K562 (cell line): ENCODE results near the gene HAUS2. TPM values are rescaled to one million over a fixed set of nuclear protein-coding genes. Genes with fewer than 3 reads are reported as not detected.

ENCODE experiments used
- BMI1 ChIP-seq: fragments of 150-350 bp; IDR thresholded peaks from 2 replicates; pipeline ENCODE4 v1.6.1; 2014; ENCODE audit warnings: low read length
- CREB5 ChIP-seq: fragments of 250-450 bp; sonication (Bioruptor Pico); IDR thresholded peaks from 2 replicates; pipeline ENCODE4 v1.5.0; 2020; ENCODE audit warnings: mild to moderate bottlenecking
- GMEB1 ChIP-seq: fragments of 250-450 bp; sonication (Bioruptor Pico); IDR thresholded peaks from 2 replicates; pipeline ENCODE4 v1.4.0; 2020; ENCODE audit warnings: mild to moderate bottlenecking
- HMGXB4 ChIP-seq: sonication (generic); formaldehyde crosslinking; IDR thresholded peaks from 2 replicates; pipeline ENCODE4 v1.8.1; 2023; ENCODE audit warnings: mild to moderate bottlenecking, missing genetic modification reagents
- LCOR ChIP-seq: sonication (generic); formaldehyde crosslinking; IDR thresholded peaks from 2 replicates; pipeline ENCODE4 v1.8.0; 2022; ENCODE audit warnings: mild to moderate bottlenecking, missing genetic modification reagents
- MEF2D ChIP-seq: conservative IDR thresholded peaks from 2 replicates; pipeline ENCODE4 v1.6.1; 2016; ENCODE audit warnings: low read depth, missing genetic modification characterization, missing compliant biosample characterization
- PBX2 ChIP-seq, 2 experiments: IDR thresholded peaks in 1 of 2; conservative IDR thresholded peaks in 1 of 2; 2 replicates each; pipeline ENCODE4 v1.6.1; 2016; ENCODE audit warnings: low read depth in 2 of 2, mild to moderate bottlenecking in 1 of 2, missing compliant biosample characterization in 1 of 2, missing genetic modification characterization in 1 of 2, moderate library complexity in 1 of 2
- PHB2 ChIP-seq: fragments of 450-650 bp; IDR thresholded peaks from 2 replicates; pipeline ENCODE4 v1.6.1; 2017; ENCODE audit warnings: low read depth
- RFX5 ChIP-seq: IDR thresholded peaks from 2 replicates; pipeline ENCODE4 v1.6.1; 2011; ENCODE audit warnings: low read depth, mild to moderate bottlenecking, improper control_type of control experiment, low read length
- WHSC1 ChIP-seq: IDR thresholded peaks from one replicate; pipeline ENCODE4 v1.6.1; 2012; ENCODE audit warnings: low read length, control low read depth, inconsistent platforms
- YY1 ChIP-seq, 3 experiments: IDR thresholded peaks; 2 replicates each; pipeline ENCODE4 v1.6.1; 2011; ENCODE audit warnings: low read length in 2 of 3, mild to moderate bottlenecking in 2 of 3, moderate library complexity in 2 of 3, borderline replicate concordance in 1 of 3, control low read depth in 1 of 3, low read depth in 1 of 3; ENCODE audit not compliant: insufficient read depth in 3 of 3, insufficient replicate concordance in 2 of 3, control insufficient read depth in 1 of 3, insufficient read length in 1 of 3; ENCODE audit errors: extremely low read depth in 1 of 3
- ZNF224 ChIP-seq: sonication (generic); formaldehyde crosslinking; IDR thresholded peaks from 2 replicates; pipeline ENCODE4 v1.8.0; 2022; ENCODE audit warnings: mild to moderate bottlenecking, missing genetic modification reagents
- polyA plus RNA-seq, 8 experiments: library from polyadenylated mRNA; depleted of rRNA in 4 of 8; stranded (reverse) in 5 of 8; unstranded in 3 of 8; fragments of >200 nt; fragmentation: Nextera tagmentation in 2 of 8; fragmentation: Illumina TruSeq in 1 of 8; extraction: Ambion mirVana in 2 of 8; extraction: Trizol in 1 of 8; gene quantifications; 2 replicates each; pipeline versions ENCODE4 v1.2.1 to v1.2.3, GENCODE V29; 2011 to 2014; ENCODE audit warnings: inconsistent platforms in 1 of 8, missing spikeins in 1 of 8
- total RNA-seq, 7 experiments: library from RNA; depleted of rRNA in 6 of 7; stranded (reverse); fragments of >200 nt in 6 of 7; fragmentation: Illumina TruSeq in 2 of 7; extraction: Trizol in 2 of 7; gene quantifications; 2 replicates each; pipeline versions ENCODE4 v1.2.1 to v1.2.3, GENCODE V29; 2011 to 2021; ENCODE audit warnings: low replicate concordance in 1 of 7

The HAUS2 gene
- total and polyA plus RNA-seq, 9 of the 15 experiments (the other 6 are each of a cell fraction or from before 2014, with no cell fraction given): 30.6 to 64.9 (median 54.1) TPM

- no peak for TF ChIP-seq GMEB1 (CRISPR knock-in tag)
- no peak for TF ChIP-seq MEF2D (tag)
- no peak for TF ChIP-seq YY1 (IDR thresholded peaks at IDR 0.05; ENCODE audit: borderline replicate concordance in 1 of 3, control insufficient read depth in 1 of 3, extremely low read depth in 1 of 3, insufficient read depth in 3 of 3, insufficient read length in 1 of 3, insufficient replicate concordance in 2 of 3, low read depth in 1 of 3, low read length in 2 of 3)
- TF ChIP-seq HMGXB4 (CRISPR knock-in tag): no peak
- TF ChIP-seq PHB2: no peak
- TF ChIP-seq CREB5 (CRISPR knock-in tag): no peak
- no peak for TF ChIP-seq RFX5
- no peak for TF ChIP-seq ZNF224
- peak; percentile 85 for TF ChIP-seq LCOR
- no peak for TF ChIP-seq WHSC1
- no peak for TF ChIP-seq BMI1
- TF ChIP-seq PBX2 (CRISPR knock-in tag; IDR thresholded peaks at IDR 0.05; ENCODE audit: low read depth): no peak
- peak; percentile 86 for TF ChIP-seq PBX2 (tag; conservative IDR thresholded peaks at IDR 0.05; ENCODE audit: low read depth)
Observed at GRCh38 chr15:42584031-42584765, 35.6 kb downstream of the HAUS2 start (continued).
